HepG2 (cell line): ENCODE measurements around the gene SLC25A11. TPM values are rescaled to one million over a fixed set of nuclear protein-coding genes. Genes with fewer than 3 reads are reported as not detected.

Experiments used
- BCL3 ChIP-seq: sonication (generic); formaldehyde crosslinking; IDR thresholded peaks from 2 replicates; pipeline ENCODE4 v1.5.1; 2020; ENCODE audit warnings: mild to moderate bottlenecking, missing genetic modification reagents, moderate library complexity
- DMTF1 ChIP-seq: sonication (generic); formaldehyde crosslinking; IDR thresholded peaks from 2 replicates; pipeline ENCODE4 v1.4.0; 2020; ENCODE audit warnings: mild to moderate bottlenecking, missing genetic modification reagents
- MIER3 ChIP-seq: IDR thresholded peaks from 2 replicates; pipeline ENCODE4 v1.6.1; 2016; ENCODE audit warnings: missing compliant biosample characterization, borderline replicate concordance
- NFRKB ChIP-seq: fragments of 450-650 bp; IDR thresholded peaks from 2 replicates; pipeline ENCODE4 v1.6.1; 2017
- SOX13 ChIP-seq, 3 experiments: fragments of 450-650 bp in 1 of 3; sonication (generic) in 1 of 3; formaldehyde crosslinking in 1 of 3; IDR thresholded peaks in 2 of 3; conservative IDR thresholded peaks in 1 of 3; 2 replicates each; pipeline versions ENCODE4 v1.5.0 to v1.6.1; 2016 to 2020; ENCODE audit warnings: antibody characterized with exemption in 1 of 3, mild to moderate bottlenecking in 1 of 3, missing compliant biosample characterization in 1 of 3, missing genetic modification reagents in 1 of 3, moderate library complexity in 1 of 3
- TOE1 ChIP-seq: sonication (generic); formaldehyde crosslinking; IDR thresholded peaks from 2 replicates; pipeline ENCODE4 v1.4.0; 2020; ENCODE audit warnings: mild to moderate bottlenecking, missing genetic modification reagents
- ZBTB14 ChIP-seq: sonication (generic); formaldehyde crosslinking; IDR thresholded peaks from 2 replicates; pipeline ENCODE4 v1.4.0; 2020; ENCODE audit warnings: missing genetic modification reagents
- ZBTB4 ChIP-seq: sonication (generic); formaldehyde crosslinking; IDR thresholded peaks from 2 replicates; pipeline ENCODE4 v1.4.0; 2020; ENCODE audit warnings: missing genetic modification reagents, mild to moderate bottlenecking, borderline replicate concordance
- ZBTB40 ChIP-seq, 2 experiments: fragments of 450-650 bp in 1 of 2; sonication (generic) in 1 of 2; formaldehyde crosslinking in 1 of 2; IDR thresholded peaks; 2 replicates each; pipeline versions ENCODE4 v1.6.1 to v1.8.0; 2016 to 2022; ENCODE audit warnings: antibody characterized with exemption in 1 of 2, mild to moderate bottlenecking in 1 of 2, missing genetic modification reagents in 1 of 2
- polyA plus RNA-seq, 8 experiments: library from polyadenylated mRNA; depleted of rRNA in 3 of 8; stranded (reverse) in 7 of 8; unstranded in 1 of 8; fragments of >200 nt; fragmentation: Illumina TruSeq in 4 of 8; extraction: Trizol in 4 of 8; gene quantifications; 2 replicates each; pipeline versions ENCODE4 v1.2.1 to v1.2.3, GENCODE V29; 2011 to 2016; ENCODE audit warnings: low read depth in 4 of 8, missing spikeins in 1 of 8, mixed read lengths in 1 of 8; ENCODE audit not compliant: insufficient read depth in 1 of 8
- total RNA-seq, 5 experiments: library from RNA; depleted of rRNA; stranded (reverse); fragments of >200 nt; fragmentation: Illumina TruSeq; extraction: Trizol; gene quantifications; 2 replicates each; pipeline ENCODE4 v1.2.3, GENCODE V29; 2016; ENCODE audit warnings: low read depth in 1 of 5

The SLC25A11 gene
- total and polyA plus RNA-seq, 2 of the 13 experiments (the other 11 are each of a cell fraction or from before 2014, with no cell fraction given), result 35.4 to 47.2 TPM

- no peak for TF ChIP-seq ZBTB4 (CRISPR knock-in tag)
- no peak for TF ChIP-seq NFRKB
- no peak; the same call in 1 of the 2 replicates for TF ChIP-seq BCL3 (CRISPR knock-in tag)
- peak; percentile 55; the same call in 1 of the 2 replicates for TF ChIP-seq ZBTB40 (IDR thresholded peaks at IDR 0.05)
- TF ChIP-seq ZBTB40 (CRISPR knock-in tag; IDR thresholded peaks at IDR 0.05), result no peak
- peak; percentile 100 for TF ChIP-seq ZBTB14 (CRISPR knock-in tag)
- TF ChIP-seq DMTF1, result no peak
- no peak for TF ChIP-seq SOX13 (IDR thresholded peaks at IDR 0.05)
- TF ChIP-seq SOX13 (CRISPR knock-in tag; conservative IDR thresholded peaks at IDR 0.05 in 1 of 2, IDR thresholded peaks at IDR 0.05 in 1 of 2), result no peak
- TF ChIP-seq MIER3 (CRISPR knock-in tag), result no peak
- no peak for TF ChIP-seq TOE1 (CRISPR knock-in tag)
Observed at GRCh38 chr17:4939796-4940554, at the start of gene SLC25A11, which contains the start of gene RNF167 (continued).
